ENCODE data around the gene ZSCAN25.
A peak's percentile ranks its signal among the peaks of the same experiment; 100 is the strongest.
"Not testable (repeated sequence)": the region's sequence is repeated elsewhere in the genome, so short reads cannot be mapped to it uniquely, and the experiment has no call there.

The ZSCAN25 gene

GRCh38 chr7:99629643-99630042 is 12.9 kb downstream of the ZSCAN25 start:
- Histone ChIP-seq H3K4me3 (ENCODE audit: low read depth, low read length) (no peak overlapping the region), H3K27ac (no peak overlapping the region), H3K27me3 (replicated peaks) (no peaks in the 10 kb centered on the region), H3K36me3 (replicated peaks) (peaks cover 51% of the 10 kb centered on the region)
- in situ Hi-C loops (cut with HindIII; ENCODE audit: low pct_ligation_motif_present, low sequenced_read_pairs), result no loop called here
- no peak for DNase-seq
- no peak for TF ChIP-seq CTCF (IDR thresholded peaks at IDR 0.05; ENCODE audit: low read depth, low read length, missing control alignments)

GRCh38 chr7:99631295-99632109 is 14.8 kb downstream of the ZSCAN25 start:
- peak; percentile 51 for TF ChIP-seq CTCF (IDR thresholded peaks at IDR 0.05; ENCODE audit: low read depth, low read length, missing control alignments)
- DNase-seq, result peak; percentile 14
- no peaks in the 10 kb centered on the region for H3K27me3 ChIP-seq (replicated peaks)
- peaks cover 34% of the 10 kb centered on the region for H3K36me3 ChIP-seq (replicated peaks)
- in situ Hi-C loops (cut with HindIII; ENCODE audit: low pct_ligation_motif_present, low sequenced_read_pairs), result no loop called here
- H3K27ac ChIP-seq, result no peak overlapping the region
- H3K4me3 ChIP-seq (ENCODE audit: low read depth, low read length), result no peak overlapping the region

GRCh38 chr7:99637414-99637813 is 20.7 kb downstream of the ZSCAN25 start:
- H3K27ac ChIP-seq; H3K4me3 ChIP-seq (ENCODE audit: low read depth, low read length); H3K36me3 ChIP-seq (replicated peaks); DNase-seq; H3K27me3 ChIP-seq (replicated peaks); in situ Hi-C loops (cut with HindIII; ENCODE audit: low pct_ligation_motif_present, low sequenced_read_pairs): not testable (repeated sequence)

- Histone ChIP-seq H3K4me3 (ENCODE audit: low read depth, low read length) (no peak overlapping the region), H3K36me3 (replicated peaks) (no peaks in the 10 kb centered on the region), H3K27me3 (replicated peaks) (no peaks in the 10 kb centered on the region), H3K27ac (no peak overlapping the region)
- no peak for TF ChIP-seq CTCF (IDR thresholded peaks at IDR 0.05; ENCODE audit: low read depth, low read length, missing control alignments)
- in situ Hi-C loops (cut with HindIII; ENCODE audit: low pct_ligation_motif_present, low sequenced_read_pairs), result no loop called here
- DNase-seq, result no peak
Observed at GRCh38 chr7:99638731-99639130, 22.0 kb downstream of the ZSCAN25 start.

- in situ Hi-C loops (cut with HindIII; ENCODE audit: low pct_ligation_motif_present, low sequenced_read_pairs), result no loop called here
- Histone ChIP-seq H3K36me3 (replicated peaks) (no peaks in the 10 kb centered on the region), H3K27me3 (replicated peaks) (no peaks in the 10 kb centered on the region), H3K4me3 (ENCODE audit: low read depth, low read length) (no peak overlapping the region), H3K27ac (no peak overlapping the region)
- TF ChIP-seq CTCF (IDR thresholded peaks at IDR 0.05; ENCODE audit: low read depth, low read length, missing control alignments), result no peak
- DNase-seq, result no peak
Observed at GRCh38 chr7:99639267-99639666, 22.5 kb downstream of the ZSCAN25 start.

GRCh38 chr7:99642027-99642426 is 25.3 kb downstream of the ZSCAN25 start:
- TF ChIP-seq CTCF (IDR thresholded peaks at IDR 0.05; ENCODE audit: low read depth, low read length, missing control alignments), result no peak
- Histone ChIP-seq H3K36me3 (replicated peaks) (no peaks in the 10 kb centered on the region), H3K4me3 (ENCODE audit: low read depth, low read length) (no peak overlapping the region), H3K27me3 (replicated peaks) (no peaks in the 10 kb centered on the region), H3K27ac (no peak overlapping the region)
- in situ Hi-C loops (cut with HindIII; ENCODE audit: low pct_ligation_motif_present, low sequenced_read_pairs), result no loop called here
- DNase-seq, result no peak

Data from brain microvascular endothelial cell (primary cell).